HG02763 (cell line): ENCODE results near the gene HS3ST2.
"Not testable (repeated sequence)": the region's sequence is repeated elsewhere in the genome, so short reads cannot be mapped to it uniquely, and the experiment has no call there.

ENCODE experiments used
- ATAC-seq: cut with Tn5 transposase; IDR thresholded peaks from one replicate; pipeline ENCODE4 v1.9.1; 2021; ENCODE audit warnings: mild to moderate bottlenecking, moderate library complexity; ENCODE audit not compliant: unreplicated experiment

The HS3ST2 gene

GRCh38 chr16:22929461-22929860 is 115.5 kb downstream of the HS3ST2 start:
- ATAC-seq, result no peak

- no peak for ATAC-seq
Observed at GRCh38 chr16:22932032-22932771, 118.2 kb downstream of the HS3ST2 start.

- ATAC-seq, result no peak
Observed at GRCh38 chr16:22933173-22933572, 119.2 kb downstream of the HS3ST2 start.

GRCh38 chr16:22934786-22935185 is 120.8 kb downstream of the HS3ST2 start:
- no peak for ATAC-seq

GRCh38 chr16:22937169-22937568 is 123.2 kb downstream of the HS3ST2 start:
- no peak for ATAC-seq

- ATAC-seq, result no peak
Observed at GRCh38 chr16:22938647-22939046, 124.7 kb downstream of the HS3ST2 start.

GRCh38 chr16:22939744-22940363 is 125.9 kb downstream of the HS3ST2 start:
- not testable (repeated sequence) for ATAC-seq

GRCh38 chr16:22941970-22942501 is 128.1 kb downstream of the HS3ST2 start:
- no peak for ATAC-seq

- ATAC-seq, result no peak
Observed at GRCh38 chr16:22942811-22943210, 128.8 kb downstream of the HS3ST2 start.

- ATAC-seq, result no peak
Observed at GRCh38 chr16:22945361-22945760, 131.4 kb downstream of the HS3ST2 start.

GRCh38 chr16:22946433-22946832 is 132.5 kb downstream of the HS3ST2 start:
- ATAC-seq, result no peak

GRCh38 chr16:22948058-22948602 is 134.2 kb downstream of the HS3ST2 start:
- ATAC-seq, result no peak

- no peak for ATAC-seq
Observed at GRCh38 chr16:22948603-22949368, 134.8 kb downstream of the HS3ST2 start.

GRCh38 chr16:22955461-22956070 is 141.6 kb downstream of the HS3ST2 start:
- ATAC-seq, result no peak

GRCh38 chr16:22961206-22961605 is 147.2 kb downstream of the HS3ST2 start:
- ATAC-seq, result no peak

GRCh38 chr16:22962905-22963304 is 148.9 kb downstream of the HS3ST2 start:
- ATAC-seq, result no peak
